K562 (cell line): Measurements from ENCODE around the gene VPS16. TPM values are rescaled to one million over a fixed set of nuclear protein-coding genes. Genes with fewer than 3 reads are reported as not detected.
A peak's percentile ranks its signal among the peaks of the same experiment; 100 is the strongest.

Experiments used
- ASH1L ChIP-seq: fragments of 450-650 bp; IDR thresholded peaks from 2 replicates; pipeline ENCODE4 v1.6.1; 2018; ENCODE audit warnings: borderline replicate concordance, mild to moderate bottlenecking, low read depth; ENCODE audit not compliant: partially characterized antibody
- E4F1 ChIP-seq: fragments of 250-450 bp; sonication (Bioruptor Pico); IDR thresholded peaks from 2 replicates; pipeline ENCODE4 v1.5.0; 2021; ENCODE audit warnings: mild to moderate bottlenecking, borderline replicate concordance
- FOXK2 ChIP-seq, 2 experiments: fragments of 450-650 bp; IDR thresholded peaks in 1 of 2; conservative IDR thresholded peaks in 1 of 2; 2 replicates each; pipeline ENCODE4 v1.6.1; 2016; ENCODE audit warnings: low read depth in 2 of 2, mild to moderate bottlenecking in 1 of 2
- KDM5B ChIP-seq: fragments of 200-600 bp; sonication (generic); IDR thresholded peaks from 2 replicates; pipeline ENCODE4 v1.6.1; 2012; ENCODE audit warnings: low read depth, mild to moderate bottlenecking, moderate library complexity, low read length, control low read depth, inconsistent platforms; ENCODE audit not compliant: insufficient replicate concordance
- KLF16 ChIP-seq: IDR thresholded peaks from 2 replicates; pipeline ENCODE4 v1.6.1; 2016; ENCODE audit warnings: antibody characterized with exemption
- MAFG ChIP-seq: fragments of 450-650 bp; conservative IDR thresholded peaks from 2 replicates; pipeline ENCODE4 v1.6.1; 2016; ENCODE audit warnings: missing genetic modification characterization, missing compliant biosample characterization
- MEF2D ChIP-seq: conservative IDR thresholded peaks from 2 replicates; pipeline ENCODE4 v1.6.1; 2016; ENCODE audit warnings: low read depth, missing genetic modification characterization, missing compliant biosample characterization
- RB1 ChIP-seq: fragments of 450-650 bp; IDR thresholded peaks from 2 replicates; pipeline ENCODE4 v1.6.1; 2017; ENCODE audit warnings: low read depth, mild to moderate bottlenecking
- RBM25 ChIP-seq: fragments of 200-400 bp; formaldehyde crosslinking; IDR thresholded peaks from 2 replicates; pipeline ENCODE4 v1.6.1; 2018; ENCODE audit warnings: low read length, low read depth, moderate library complexity; ENCODE audit not compliant: severe bottlenecking
- SP2 ChIP-seq: IDR thresholded peaks from 2 replicates; pipeline ENCODE4 v1.6.1; 2011; ENCODE audit warnings: mild to moderate bottlenecking, low read depth, low read length, moderate library complexity; ENCODE audit not compliant: poor library complexity, severe bottlenecking; ENCODE audit errors: extremely low read depth
- SRSF1 ChIP-seq: fragments of 200-400 bp; formaldehyde crosslinking; IDR thresholded peaks from 2 replicates; pipeline ENCODE4 v1.6.1; 2017; ENCODE audit warnings: mild to moderate bottlenecking, low read depth, low read length, moderate library complexity
- ZBTB49 ChIP-seq: sonication (generic); formaldehyde crosslinking; IDR thresholded peaks from 2 replicates; pipeline ENCODE4 v1.8.0; 2022; ENCODE audit warnings: missing genetic modification reagents, mild to moderate bottlenecking, borderline replicate concordance
- ZC3H11A ChIP-seq: IDR thresholded peaks from 2 replicates; pipeline ENCODE4 v1.6.1; 2012; ENCODE audit warnings: low read depth, low read length, improper control_type of control experiment
- ZKSCAN1 ChIP-seq: fragments of 150-350 bp; IDR thresholded peaks from 2 replicates; pipeline ENCODE4 v1.6.1; 2016; ENCODE audit warnings: low read depth, low read length
- ZNF134 ChIP-seq: fragments of 250-450 bp; sonication (Bioruptor Pico); conservative IDR thresholded peaks from 2 replicates; pipeline ENCODE4 v1.4.0; 2020
- ZNF175 ChIP-seq: fragments of 200-800 bp; sonication (Bioruptor generic); IDR thresholded peaks from 2 replicates; pipeline ENCODE4 v1.6.1; 2016; ENCODE audit warnings: low read depth, mild to moderate bottlenecking, missing genetic modification characterization, missing compliant biosample characterization
- polyA plus RNA-seq, 8 experiments: library from polyadenylated mRNA; depleted of rRNA in 4 of 8; stranded (reverse) in 5 of 8; unstranded in 3 of 8; fragments of >200 nt; fragmentation: Nextera tagmentation in 2 of 8; fragmentation: Illumina TruSeq in 1 of 8; extraction: Ambion mirVana in 2 of 8; extraction: Trizol in 1 of 8; gene quantifications; 2 replicates each; pipeline versions ENCODE4 v1.2.1 to v1.2.3, GENCODE V29; 2011 to 2014; ENCODE audit warnings: inconsistent platforms in 1 of 8, missing spikeins in 1 of 8
- total RNA-seq, 7 experiments: library from RNA; depleted of rRNA in 6 of 7; stranded (reverse); fragments of >200 nt in 6 of 7; fragmentation: Illumina TruSeq in 2 of 7; extraction: Trizol in 2 of 7; gene quantifications; 2 replicates each; pipeline versions ENCODE4 v1.2.1 to v1.2.3, GENCODE V29; 2011 to 2021; ENCODE audit warnings: low replicate concordance in 1 of 7
- TF ChIP-seq, protein P1 (sequence below): sonication (generic); formaldehyde crosslinking; IDR thresholded peaks from 2 replicates; pipeline ENCODE4 v1.8.0; 2022; ENCODE audit warnings: mild to moderate bottlenecking, missing genetic modification reagents
- TF ChIP-seq, protein P2 (sequence below): fragments of 250-450 bp; sonication (Bioruptor Pico); IDR thresholded peaks from 2 replicates; pipeline ENCODE4 v1.6.1; 2021; ENCODE audit warnings: mild to moderate bottlenecking

VPS16 gene
- total and polyA plus RNA-seq, 9 of the 15 experiments (the other 6 are each of a cell fraction or from before 2014, with no cell fraction given), result 6.8 to 24.7 (median 14.0) TPM

DNA sequence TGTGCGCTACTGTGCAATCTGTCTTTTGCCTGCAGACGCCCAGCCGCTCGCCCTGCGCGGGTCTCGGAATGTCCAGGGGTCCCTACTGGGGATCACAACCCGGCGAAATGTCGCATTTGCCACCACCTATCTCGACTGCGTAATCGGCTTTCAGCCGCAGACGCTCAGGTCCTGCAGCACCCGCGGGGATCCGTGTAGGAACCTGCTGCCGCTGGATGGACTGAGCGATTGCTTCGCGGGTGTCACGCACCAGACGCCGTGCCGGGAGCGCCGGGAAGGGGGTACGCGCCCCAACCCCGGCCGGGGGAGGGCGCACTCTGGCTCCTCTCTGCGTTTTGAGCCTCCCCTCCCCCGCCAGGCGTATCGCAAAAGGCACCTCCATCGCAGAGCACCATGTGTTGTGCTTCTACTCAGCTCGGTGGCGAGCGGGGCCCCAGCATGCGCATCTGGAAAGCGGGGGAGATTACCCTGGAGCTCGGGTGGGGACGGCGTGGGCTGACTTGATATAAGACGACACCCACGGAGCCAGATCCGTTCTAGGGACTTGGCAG, 32.0 kb downstream of the VPS16 start (continued):
- no peak for TF ChIP-seq MAFG (tag)
- TF ChIP-seq RBM25, result no peak
- no peak for TF ChIP-seq SRSF1
- TF ChIP-seq SP2, result no peak
- no peak for TF ChIP-seq ZNF134 (CRISPR knock-in tag)
- TF ChIP-seq KLF16, result 0 out of 2 replicates have a peak, but pooled peaks have one; percentile 48
- no peak for TF ChIP-seq MEF2D
- TF ChIP-seq RB1, result peak; percentile 59; the same call in 1 of the 2 replicates
- TF ChIP-seq, protein P1, sequence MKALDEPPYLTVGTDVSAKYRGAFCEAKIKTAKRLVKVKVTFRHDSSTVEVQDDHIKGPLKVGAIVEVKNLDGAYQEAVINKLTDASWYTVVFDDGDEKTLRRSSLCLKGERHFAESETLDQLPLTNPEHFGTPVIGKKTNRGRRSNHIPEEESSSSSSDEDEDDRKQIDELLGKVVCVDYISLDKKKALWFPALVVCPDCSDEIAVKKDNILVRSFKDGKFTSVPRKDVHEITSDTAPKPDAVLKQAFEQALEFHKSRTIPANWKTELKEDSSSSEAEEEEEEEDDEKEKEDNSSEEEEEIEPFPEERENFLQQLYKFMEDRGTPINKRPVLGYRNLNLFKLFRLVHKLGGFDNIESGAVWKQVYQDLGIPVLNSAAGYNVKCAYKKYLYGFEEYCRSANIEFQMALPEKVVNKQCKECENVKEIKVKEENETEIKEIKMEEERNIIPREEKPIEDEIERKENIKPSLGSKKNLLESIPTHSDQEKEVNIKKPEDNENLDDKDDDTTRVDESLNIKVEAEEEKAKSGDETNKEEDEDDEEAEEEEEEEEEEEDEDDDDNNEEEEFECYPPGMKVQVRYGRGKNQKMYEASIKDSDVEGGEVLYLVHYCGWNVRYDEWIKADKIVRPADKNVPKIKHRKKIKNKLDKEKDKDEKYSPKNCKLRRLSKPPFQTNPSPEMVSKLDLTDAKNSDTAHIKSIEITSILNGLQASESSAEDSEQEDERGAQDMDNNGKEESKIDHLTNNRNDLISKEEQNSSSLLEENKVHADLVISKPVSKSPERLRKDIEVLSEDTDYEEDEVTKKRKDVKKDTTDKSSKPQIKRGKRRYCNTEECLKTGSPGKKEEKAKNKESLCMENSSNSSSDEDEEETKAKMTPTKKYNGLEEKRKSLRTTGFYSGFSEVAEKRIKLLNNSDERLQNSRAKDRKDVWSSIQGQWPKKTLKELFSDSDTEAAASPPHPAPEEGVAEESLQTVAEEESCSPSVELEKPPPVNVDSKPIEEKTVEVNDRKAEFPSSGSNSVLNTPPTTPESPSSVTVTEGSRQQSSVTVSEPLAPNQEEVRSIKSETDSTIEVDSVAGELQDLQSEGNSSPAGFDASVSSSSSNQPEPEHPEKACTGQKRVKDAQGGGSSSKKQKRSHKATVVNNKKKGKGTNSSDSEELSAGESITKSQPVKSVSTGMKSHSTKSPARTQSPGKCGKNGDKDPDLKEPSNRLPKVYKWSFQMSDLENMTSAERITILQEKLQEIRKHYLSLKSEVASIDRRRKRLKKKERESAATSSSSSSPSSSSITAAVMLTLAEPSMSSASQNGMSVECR (CRISPR knock-in tag), result peak; percentile 54; the same call in 1 of the 2 replicates
- TF ChIP-seq ZBTB49, result no peak
- no peak; the same call in 1 of the 2 replicates for TF ChIP-seq ZKSCAN1
- TF ChIP-seq E4F1 (CRISPR knock-in tag), result no peak
- no peak for TF ChIP-seq ASH1L
- TF ChIP-seq ZC3H11A, result no peak
- no peak for TF ChIP-seq KDM5B
- TF ChIP-seq, protein P2, sequence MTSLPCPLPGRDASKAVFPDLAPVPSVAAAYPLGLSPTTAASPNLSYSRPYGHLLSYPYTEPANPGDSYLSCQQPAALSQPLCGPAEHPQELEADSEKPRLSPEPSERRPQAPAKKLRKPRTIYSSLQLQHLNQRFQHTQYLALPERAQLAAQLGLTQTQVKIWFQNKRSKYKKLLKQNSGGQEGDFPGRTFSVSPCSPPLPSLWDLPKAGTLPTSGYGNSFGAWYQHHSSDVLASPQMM (CRISPR knock-in tag), result no peak
- TF ChIP-seq FOXK2 (conservative IDR thresholded peaks at IDR 0.05 in 1 of 2, IDR thresholded peaks at IDR 0.05 in 1 of 2; ENCODE audit: low read depth in 2 of 2), result 0 out of 4 replicates have a peak, but pooled peaks of 1 of the 2 experiments have one; percentile 10
- no peak for TF ChIP-seq ZNF175 (CRISPR knock-in tag)
